ENCODE measurements around the gene RHOG. TPM values are rescaled to one million over a fixed set of nuclear protein-coding genes. Genes with fewer than 3 reads are reported as not detected.

The RHOG gene
- total RNA-seq, 1 donor from 2014 or later: 59.7 TPM

Other genes starting within 250 kb of the RHOG start
- gene ART5, start 199.0 kb downstream of the RHOG start, total RNA-seq: not detected
- not detected for gene ART1, start 195.8 kb downstream of the RHOG start, total RNA-seq
- 0.64 TPM for gene CHRNA10, start 169.6 kb downstream of the RHOG start, total RNA-seq
- gene NUP98, start 43.4 kb downstream of the RHOG start, total RNA-seq: 55.1 TPM
- gene PGAP2, start 32.4 kb downstream of the RHOG start, total RNA-seq: 31.8 TPM
- gene STIM1, start 14.7 kb upstream of the RHOG start, total RNA-seq: 85.1 TPM